Inferior parietal cortex (tissue), 1 donor: ENCODE data around the gene EHMT2.
"Not testable (repeated sequence)": the region's sequence is repeated elsewhere in the genome, so short reads cannot be mapped to it uniquely, and the experiment has no call there.

Experiments
- DNase-seq: peaks from one replicate; pipeline ENCODE4 v3.0.0-alpha.2; 2016; ENCODE audit errors: extremely low spot score

Gene EHMT2

DNA sequence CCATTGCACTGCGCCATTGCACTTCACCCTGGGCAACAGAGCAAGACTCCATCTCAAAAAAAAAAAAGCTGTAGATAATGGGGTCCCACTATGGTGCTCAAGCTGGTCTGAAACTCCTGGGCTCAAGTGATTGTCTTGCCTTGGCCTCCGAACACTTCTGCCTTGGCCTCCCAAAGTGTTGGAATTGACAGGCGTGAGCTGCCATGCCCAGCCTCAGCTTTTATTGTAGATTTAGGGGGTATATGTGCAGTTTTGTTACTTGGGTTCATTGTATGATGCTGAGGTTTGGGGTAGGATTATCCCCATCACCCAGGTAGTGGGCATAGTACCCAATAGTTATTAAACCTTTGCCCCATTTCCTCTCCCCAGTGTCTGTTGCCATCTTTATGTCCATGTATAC is 58.5 kb downstream of the EHMT2 start:
- no peak for DNase-seq

DNA sequence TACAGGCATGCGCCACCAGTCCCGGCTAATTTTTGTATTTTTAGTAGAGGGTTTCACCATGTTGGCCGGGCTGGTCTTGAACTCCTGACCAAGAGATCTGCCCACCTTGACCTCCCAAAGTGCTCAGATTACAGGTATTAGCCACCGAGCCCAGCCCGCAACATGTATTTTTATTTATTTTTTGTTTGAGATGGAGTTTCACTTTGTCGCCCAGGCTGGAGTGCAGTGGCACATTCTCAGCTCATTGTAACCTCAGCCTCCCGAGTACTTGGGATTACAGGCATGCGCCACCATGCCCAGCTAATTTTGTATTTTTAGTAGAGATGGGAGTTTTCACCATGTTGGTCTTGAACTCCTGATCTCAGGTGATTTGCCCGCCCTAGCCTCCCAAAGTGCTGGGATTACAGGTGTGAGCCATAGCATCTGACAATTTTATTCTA is 59.4 kb downstream of the EHMT2 start:
- not testable (repeated sequence) for DNase-seq

DNA sequence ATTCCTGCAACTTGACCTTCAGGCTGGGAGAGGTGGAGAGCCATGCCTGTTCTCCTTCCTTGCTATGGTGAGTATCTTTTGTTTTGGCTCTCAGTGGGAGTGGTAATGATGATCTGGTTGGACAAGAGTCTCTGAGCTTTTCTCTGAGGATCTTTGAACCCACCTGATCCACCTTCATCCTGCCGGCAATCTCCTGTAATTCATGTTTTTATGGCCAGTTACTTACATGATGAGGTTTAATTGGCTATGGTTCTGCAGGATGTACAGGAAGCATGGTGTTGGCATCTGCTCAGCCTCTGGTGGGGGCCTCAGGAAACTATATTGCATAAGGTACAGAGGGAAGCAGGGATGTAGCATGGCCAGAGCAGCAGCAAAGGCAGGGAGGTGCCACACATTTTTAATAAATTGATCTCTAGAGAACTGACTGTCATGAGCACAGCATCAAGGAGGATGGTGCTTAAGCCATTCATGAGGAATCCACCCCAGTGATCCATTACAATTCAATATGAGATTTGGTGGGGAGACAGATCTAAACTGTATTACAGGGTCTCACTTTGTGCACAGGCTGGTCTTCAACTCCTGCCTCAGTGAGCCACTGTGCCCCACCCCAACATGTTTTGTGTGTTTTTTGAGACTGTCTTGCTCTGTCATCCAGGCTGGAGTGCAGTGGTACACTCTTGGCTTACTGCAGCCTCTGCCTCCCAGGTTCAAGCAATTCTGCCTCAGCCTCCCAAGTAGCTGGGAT is 60.0 kb downstream of the EHMT2 start:
- DNase-seq = no peak

DNA sequence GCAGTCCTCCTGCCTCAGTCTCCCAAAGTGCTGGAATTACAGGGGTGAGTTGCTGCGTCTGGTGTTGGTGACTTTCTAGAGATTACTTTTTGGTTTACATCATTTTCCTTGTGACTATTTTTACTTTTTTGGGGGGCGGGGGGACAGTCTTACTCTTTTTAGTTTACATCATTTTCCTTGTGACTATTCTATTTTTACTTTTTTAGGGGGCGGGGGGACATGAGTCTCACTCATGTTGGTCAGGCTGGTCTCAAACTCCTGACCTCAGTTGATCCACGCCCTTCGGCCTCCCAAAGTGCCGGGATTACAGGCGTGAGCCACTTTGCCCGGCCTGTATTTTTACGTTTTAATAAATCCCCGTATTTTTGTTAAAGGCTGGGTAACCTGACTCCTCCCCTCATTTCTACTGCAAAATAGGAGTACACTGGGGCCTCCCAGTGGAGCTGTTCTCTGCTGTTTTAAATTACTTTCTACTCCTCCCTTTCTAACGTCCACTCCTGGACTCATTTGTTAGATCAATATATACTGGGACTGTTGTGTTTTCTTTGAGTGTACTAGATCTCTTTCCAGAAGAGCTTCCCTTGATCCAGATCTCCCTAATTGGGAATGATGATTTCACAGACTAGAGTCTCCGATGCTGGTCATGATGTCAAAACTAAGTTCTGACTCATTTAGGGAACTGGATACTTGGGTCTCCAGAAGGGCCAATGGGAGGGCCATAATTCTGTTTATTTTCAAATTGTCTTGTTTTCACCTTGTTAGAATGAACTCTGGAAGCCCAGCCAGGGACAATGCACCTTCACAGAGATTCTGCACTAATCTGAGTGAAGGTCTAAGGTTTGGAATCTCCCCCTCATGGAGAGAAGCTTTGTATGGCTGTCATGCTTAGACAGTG is 60.8 kb downstream of the EHMT2 start:
- no peak for DNase-seq

DNA sequence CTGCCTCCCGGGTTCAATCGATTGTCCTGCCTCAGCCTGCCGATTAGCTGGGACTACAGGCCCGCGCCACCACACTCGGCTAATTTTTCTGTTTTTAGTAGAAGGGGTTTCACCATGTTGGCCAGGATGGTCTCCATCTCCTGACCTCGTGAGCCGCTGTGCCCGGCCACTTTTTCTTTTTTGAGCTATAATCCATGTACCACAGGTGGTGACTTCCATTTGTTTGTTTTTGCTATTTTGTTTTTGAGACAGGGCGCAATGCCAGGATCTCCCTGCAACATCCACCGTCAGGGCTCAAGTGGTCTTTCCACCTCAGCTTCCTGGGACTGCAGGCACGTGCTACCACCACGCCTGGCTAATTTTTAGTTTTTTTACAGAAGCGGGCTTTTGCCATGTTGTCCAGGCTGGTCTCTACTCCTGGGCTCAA is 61.4 kb downstream of the EHMT2 start:
- no peak for DNase-seq

DNA sequence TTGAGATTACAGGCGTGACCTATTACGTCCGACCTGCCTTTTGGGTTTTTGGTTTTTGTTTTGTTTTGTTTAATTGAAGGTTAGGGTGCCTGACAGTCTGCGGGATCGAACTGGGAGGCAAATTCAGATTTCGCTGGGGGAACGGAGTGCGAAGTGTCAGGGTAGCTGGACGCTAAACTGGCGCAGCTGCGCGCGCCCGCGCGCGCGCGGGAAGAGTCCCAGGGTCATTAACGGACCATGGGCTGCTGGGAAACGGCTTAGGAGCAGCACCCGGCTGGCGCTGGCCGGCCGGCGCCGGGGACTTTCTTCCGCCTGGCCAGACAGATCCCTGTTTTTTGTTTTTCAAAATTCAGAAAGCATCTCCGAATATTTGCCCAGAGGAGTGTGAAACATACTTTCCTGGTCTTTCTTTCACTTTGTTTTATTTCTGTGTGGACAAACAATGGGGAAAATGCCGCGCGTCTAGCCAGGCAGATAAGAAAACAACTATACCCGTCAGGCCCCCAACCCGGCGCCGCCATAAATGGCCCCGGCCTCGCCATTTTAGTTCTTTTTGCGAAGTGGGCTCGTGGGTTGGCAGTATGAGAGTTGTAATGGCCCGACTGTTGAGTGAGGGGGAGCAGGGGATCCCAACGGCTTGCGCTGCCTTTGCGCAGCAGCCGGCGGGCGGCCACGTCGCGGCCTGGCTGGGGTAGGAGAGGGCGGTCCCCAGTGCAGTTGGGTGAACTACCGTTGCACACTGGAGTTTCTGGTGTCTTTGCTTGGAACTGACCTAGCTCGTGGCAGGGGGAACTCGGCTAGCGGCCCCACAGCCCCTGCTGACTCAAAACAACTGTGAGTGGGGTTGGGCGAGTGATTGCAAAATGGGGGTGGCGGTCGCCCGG is 62.9 kb downstream of the EHMT2 start:
- DNase-seq = peak; percentile 93

DNA sequence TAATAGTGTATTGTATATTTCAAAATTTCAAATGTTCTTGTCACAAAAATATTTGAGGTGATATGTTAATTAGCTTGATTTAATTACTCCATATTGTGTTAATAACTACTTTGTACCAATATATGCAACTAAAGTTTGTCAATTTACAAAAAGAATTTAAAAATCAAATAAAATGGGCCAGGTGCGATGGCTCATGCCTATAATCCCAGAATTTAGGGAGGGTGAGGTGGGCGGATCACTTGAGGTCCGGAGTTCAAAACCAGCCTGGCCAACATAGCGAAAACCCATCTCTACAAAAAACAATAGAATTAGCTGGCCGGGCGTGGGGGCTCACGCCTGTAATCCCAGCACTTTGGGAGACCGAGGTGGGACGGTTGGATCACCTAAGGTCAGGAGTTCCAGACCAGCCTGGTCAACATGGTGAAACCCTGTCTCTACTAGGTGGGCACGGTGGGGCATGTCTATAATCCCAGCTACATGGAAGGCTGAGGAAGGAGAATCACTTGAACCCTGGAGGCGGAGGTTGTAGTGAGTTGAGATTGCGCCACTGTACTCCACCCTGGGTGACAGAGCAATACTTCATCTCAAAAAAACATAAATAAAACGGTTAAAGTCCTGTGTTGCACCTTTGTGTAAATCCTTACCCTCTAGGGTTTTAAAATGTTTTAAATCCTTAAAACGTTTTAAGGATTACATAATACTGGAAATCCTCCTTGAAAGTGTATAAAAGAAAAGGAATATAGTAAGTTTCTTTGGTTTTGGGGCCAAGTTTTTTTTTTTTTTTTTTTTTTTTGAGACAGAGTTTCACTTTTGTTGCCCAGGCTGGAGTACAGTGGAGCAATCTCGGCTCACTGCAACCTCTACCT is 65.9 kb downstream of the EHMT2 start:
- no peak for DNase-seq

DNA sequence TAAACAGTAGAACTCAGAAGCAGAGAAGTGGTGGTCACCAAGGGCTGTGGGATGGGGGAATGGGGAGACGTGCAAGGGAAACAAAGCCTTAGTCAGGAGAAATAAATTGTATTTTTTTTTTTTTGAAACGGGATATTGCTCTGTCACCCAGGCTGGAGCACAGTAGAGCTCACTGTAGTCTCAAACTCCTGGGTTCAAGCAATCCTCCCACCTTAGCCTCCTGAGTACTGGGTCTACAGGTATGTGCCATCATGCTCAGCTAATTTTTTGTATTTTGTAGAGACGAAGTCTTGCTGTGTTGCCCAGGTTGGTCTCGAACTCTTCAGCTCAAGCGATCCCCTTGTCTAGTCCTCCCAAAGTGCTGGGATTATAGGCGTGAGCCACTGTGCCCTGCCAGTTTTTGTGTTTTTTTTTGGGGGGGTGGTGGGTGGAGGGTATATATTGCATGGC is 66.6 kb downstream of the EHMT2 start:
- no peak for DNase-seq
